Activated CD4-positive, alpha-beta T cell treated with anti-CD3 and anti-CD28 coated beads, Interleukin-2, Interleukin-4, amounts not matched to agents 100 ng/mL and 50 ng/mL, durations not matched to agents 16 hours and 8 hours (primary cell): ENCODE data around the gene AKAP9.
"Not testable (repeated sequence)": the region's sequence is repeated elsewhere in the genome, so short reads cannot be mapped to it uniquely, and the experiment has no call there.

Experiments used
- DNase-seq: peaks from one replicate; pipeline ENCODE4 v3.0.0-alpha.2; 2020; ENCODE audit warnings: low spot score

Gene AKAP9

GRCh38 chr7:91940572-91941341, at the start of gene AKAP9:
Gene AKAP9 (plus strand): TSS chr7:91940862. CDS start chr7:91941100, 238 bp downstream.
- DNase-seq = peak; percentile 91

- DNase-seq = no peak
Observed at GRCh38 chr7:91892099-91892705, 48.5 kb upstream of the AKAP9 start.

- no peak for DNase-seq
Observed at GRCh38 chr7:91892821-91893340, 47.8 kb upstream of the AKAP9 start.

GRCh38 chr7:91893699-91894098, 47.0 kb upstream of the AKAP9 start:
- DNase-seq = not testable (repeated sequence)

- DNase-seq = no peak
Observed at GRCh38 chr7:91894781-91895480, 45.7 kb upstream of the AKAP9 start.

- DNase-seq = no peak
Observed at GRCh38 chr7:91898240-91898992, 42.2 kb upstream of the AKAP9 start.

GRCh38 chr7:91899563-91899962, 41.1 kb upstream of the AKAP9 start:
- DNase-seq = no peak

GRCh38 chr7:91910171-91910570, 30.5 kb upstream of the AKAP9 start:
- DNase-seq = no peak

- no peak for DNase-seq
Observed at GRCh38 chr7:91911121-91911520, 29.5 kb upstream of the AKAP9 start.

DNA sequence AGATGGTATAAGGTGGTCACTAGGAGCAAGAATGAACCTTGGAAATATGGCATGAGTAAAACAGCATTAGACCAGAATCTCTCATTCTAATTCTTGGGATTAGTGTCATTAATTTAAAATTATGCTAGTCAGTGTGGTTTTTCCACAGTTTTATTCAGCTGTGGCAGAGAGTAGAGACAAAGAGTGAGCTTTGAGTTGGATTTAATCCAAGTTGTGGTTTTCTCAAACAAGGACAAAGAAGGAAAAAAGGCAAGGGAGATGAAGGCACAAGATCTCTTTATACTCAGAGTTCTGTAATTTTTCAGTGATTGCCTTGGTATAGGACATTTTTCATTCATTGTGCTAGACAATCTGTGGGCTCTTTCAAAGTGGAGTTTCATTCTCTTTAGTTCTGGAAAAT, 28.2 kb upstream of the AKAP9 start:
- DNase-seq = no peak

- no peak for DNase-seq
Observed at GRCh38 chr7:91913612-91914011, 27.1 kb upstream of the AKAP9 start.

GRCh38 chr7:91915401-91916050, 25.1 kb upstream of the AKAP9 start:
- no peak for DNase-seq

- DNase-seq = no peak
Observed at GRCh38 chr7:91916051-91916440, 24.6 kb upstream of the AKAP9 start.

- no peak for DNase-seq
Observed at GRCh38 chr7:91918356-91918755, 22.3 kb upstream of the AKAP9 start.

GRCh38 chr7:91922857-91923256, 17.8 kb upstream of the AKAP9 start:
- DNase-seq = no peak

DNA sequence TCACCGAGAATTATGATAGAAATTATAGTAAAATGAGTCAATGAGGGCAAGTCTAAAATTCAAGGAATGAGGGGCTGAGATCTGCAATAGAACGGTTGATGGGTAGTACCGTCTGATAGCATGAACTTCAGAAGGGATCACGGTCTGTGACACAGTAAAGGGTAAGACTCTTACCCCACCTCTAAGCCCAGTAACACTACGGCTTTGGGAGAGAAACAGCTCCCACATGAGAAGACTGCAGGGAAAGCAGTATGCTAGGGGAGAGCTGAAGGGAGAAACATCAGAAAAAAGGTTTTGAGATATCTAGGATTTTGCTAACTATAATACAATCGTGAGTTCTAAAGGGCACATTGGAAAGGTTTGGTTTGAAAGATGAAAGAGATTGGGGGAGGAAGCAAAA, 12.8 kb upstream of the AKAP9 start:
- DNase-seq = no peak

DNA sequence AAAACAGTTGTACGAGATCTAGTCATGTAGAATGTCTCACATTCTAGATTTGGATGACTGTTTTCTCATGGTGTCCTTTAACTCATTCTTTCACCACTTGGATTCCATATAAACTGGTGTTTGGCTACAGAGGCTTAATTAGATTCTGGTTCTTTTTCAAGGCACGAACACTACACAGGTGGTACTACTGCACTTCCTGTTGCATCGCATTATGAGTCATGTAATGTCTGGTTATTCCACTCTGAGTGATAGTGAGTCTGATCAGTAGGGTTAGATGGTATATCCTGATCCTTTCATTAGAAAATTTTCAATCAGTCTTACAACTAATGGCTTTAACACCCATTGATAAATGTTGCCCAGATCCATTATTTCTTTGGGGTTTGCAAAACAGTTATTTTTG, 11.2 kb upstream of the AKAP9 start:
- peak; percentile 27 for DNase-seq

DNA sequence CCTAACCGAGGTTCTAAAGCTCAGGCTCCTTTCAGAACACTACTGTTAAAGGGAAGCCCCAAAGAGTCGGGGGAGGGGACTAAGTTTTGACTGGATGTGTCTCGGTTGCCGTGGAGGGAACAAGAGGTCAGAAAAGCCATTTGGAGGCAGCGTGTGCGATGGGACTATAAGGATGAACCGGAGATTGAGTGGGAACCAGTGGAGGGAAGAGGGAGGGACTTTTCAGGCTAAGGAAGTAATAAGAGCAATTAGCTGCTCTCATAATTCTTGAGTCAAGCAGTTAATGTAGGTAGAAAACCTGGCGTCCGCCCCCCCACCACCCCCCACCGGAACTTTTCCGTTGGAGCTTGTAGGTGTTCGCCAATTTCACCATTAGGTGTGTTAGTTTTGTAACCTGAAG, 491 bp upstream of the AKAP9 start:
- peak; percentile 26 for DNase-seq

DNA sequence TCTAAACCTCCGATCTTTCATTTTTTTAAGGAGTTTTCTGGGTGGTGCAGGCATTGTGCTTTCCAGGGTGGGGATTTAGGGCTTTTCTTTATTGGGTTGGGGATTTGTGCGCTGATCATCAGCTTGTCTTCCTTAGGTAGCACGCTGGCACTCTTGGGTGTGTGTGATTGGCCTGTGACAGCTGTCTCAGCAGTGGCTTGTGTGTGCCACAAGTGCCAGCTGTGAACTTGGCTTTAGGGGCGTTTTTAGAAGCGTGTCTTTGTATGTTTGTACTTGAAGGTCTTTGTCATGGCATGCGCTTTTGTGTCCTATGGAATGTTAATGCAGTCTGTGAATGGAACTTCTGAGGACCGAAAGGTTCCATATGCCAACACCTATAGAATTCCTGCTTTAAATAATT, 788 bp downstream of the AKAP9 start:
- DNase-seq = peak; percentile 43

GRCh38 chr7:91942312-91942711, 1.6 kb downstream of the AKAP9 start:
- no peak for DNase-seq

GRCh38 chr7:91944970-91945369, 4.3 kb downstream of the AKAP9 start:
- DNase-seq = not testable (repeated sequence)

GRCh38 chr7:91945476-91945875, 4.8 kb downstream of the AKAP9 start:
- no peak for DNase-seq
